Caco-2 (cell line): Measurements from ENCODE around the gene JADE3. TPM values are rescaled to one million over a fixed set of nuclear protein-coding genes. Genes with fewer than 3 reads are reported as not detected.

Experiments used
- BruUV-seq: library from RNA; stranded (reverse); fragments of 400-500 nt; replicated peaks from 2 replicates; lab custom pipeline; 2021; lab: Mats Ljungman, UMichigan
- CTCF ChIA-PET: fragments of 300-600 bp; sonication (Branson Sonifier 250); formaldehyde crosslinking; loops from one replicate; lab custom pipeline; 2022; ENCODE audit warnings: antibody characterized with exemption; lab: Charles Lee
- POLR2A ChIA-PET: fragments of 300-600 bp; sonication (Branson Sonifier 250); formaldehyde crosslinking; loops from one replicate; lab custom pipeline; 2022; ENCODE audit warnings: antibody characterized with exemption; lab: Charles Lee
- DNase-seq, 2 experiments: peaks; one replicate each; pipeline versions ENCODE4 v3.0.0 to v3.0.0-alpha.2; 2020 to 2022
- H3K27me3 ChIP-seq: replicated peaks from 2 replicates; pipeline ENCODE4 v1.6.0; 2011; ENCODE audit warnings: low read length; ENCODE audit not compliant: control insufficient read depth, insufficient read depth
- H3K36me3 ChIP-seq: 2 replicates; pipeline ENCODE4 v1.5.1; 2011; ENCODE audit warnings: low read length; ENCODE audit not compliant: control insufficient read depth, insufficient read depth
- H3K4me1 ChIP-seq: fragments of 250-450 bp; sonication (Bioruptor Pico); 2 replicates; pipeline ENCODE4 v1.5.1; 2020; ENCODE audit warnings: mild to moderate bottlenecking
- H3K4me3 ChIP-seq: 2 replicates; pipeline ENCODE4 v1.5.1; 2011; ENCODE audit warnings: low read depth, mild to moderate bottlenecking, control low read depth, low read length
- H3K9me3 ChIP-seq: fragments of 250-450 bp; sonication (Bioruptor Pico); 2 replicates; pipeline ENCODE4 v1.5.1; 2020; ENCODE audit warnings: mild to moderate bottlenecking, moderate library complexity
- H3K27ac Mint-ChIP-seq: one replicate; pipeline ENCODE4 v1.8.0; 2022; ENCODE audit warnings: mixed read lengths; ENCODE audit not compliant: unreplicated experiment
- H3K27me3 Mint-ChIP-seq: one replicate; pipeline ENCODE4 v1.8.0; 2022; ENCODE audit warnings: mixed read lengths; ENCODE audit not compliant: insufficient read depth, unreplicated experiment
- H3K36me3 Mint-ChIP-seq: one replicate; pipeline ENCODE4 v1.8.0; 2022; ENCODE audit warnings: mild to moderate bottlenecking, mixed read lengths; ENCODE audit not compliant: insufficient read depth, unreplicated experiment
- H3K4me1 Mint-ChIP-seq: one replicate; pipeline ENCODE4 v1.8.0; 2022; ENCODE audit warnings: low read depth, mixed read lengths; ENCODE audit not compliant: unreplicated experiment
- H3K4me3 Mint-ChIP-seq: one replicate; pipeline ENCODE4 v1.8.0; 2022; ENCODE audit warnings: mild to moderate bottlenecking, moderate library complexity, mixed read lengths; ENCODE audit not compliant: unreplicated experiment
- H3K9me3 Mint-ChIP-seq: one replicate; pipeline ENCODE4 v1.8.0; 2022; ENCODE audit warnings: mixed read lengths; ENCODE audit not compliant: unreplicated experiment
- CTCF ChIP-seq, 2 experiments: fragments of 200-600 bp in 1 of 2; IDR thresholded peaks; 1 replicate in 1 of 2; 2 replicates in 1 of 2; pipeline versions ENCODE4 v1.5.1 to v1.8.0; 2011 to 2022; ENCODE audit warnings: antibody characterized with exemption in 1 of 2, control low read depth in 1 of 2, inconsistent platforms in 1 of 2, low read depth in 1 of 2, low read length in 1 of 2, mild to moderate bottlenecking in 1 of 2, moderate library complexity in 1 of 2; ENCODE audit not compliant: insufficient read depth in 1 of 2, severe bottlenecking in 1 of 2, unreplicated experiment in 1 of 2
- intact Hi-C: fragments of 100-400 bp; cut with micrococcal nuclease; formaldehyde crosslinking; loops from one replicate; pipeline ENCODE4 v1.10.0; 2022; ENCODE audit not compliant: unreplicated experiment
- total RNA-seq: library from RNA; stranded (reverse); gene quantifications from 2 replicates; pipeline ENCODE4 v1.2.3, GENCODE V29; 2022

The JADE3 gene
- total RNA-seq, 1 experiment from 2014 or later: 22.7 TPM

- no peaks in the 10 kb centered on the region for H3K9me3 Mint-ChIP-seq
- H3K4me1 ChIP-seq: no peaks in the 10 kb centered on the region
- no peak for DNase-seq
- H3K36me3 Mint-ChIP-seq: peaks cover 5% of the 10 kb centered on the region
- no TSS peak for BruUV-seq
- H3K36me3 ChIP-seq: no peaks in the 10 kb centered on the region
- H3K4me3 ChIP-seq: no peak overlapping the region
- no peaks in the 10 kb centered on the region for H3K9me3 ChIP-seq
- H3K27me3 Mint-ChIP-seq: no peaks in the 10 kb centered on the region
- intact Hi-C loops: no loop called here
- no peak overlapping the region for H3K27ac Mint-ChIP-seq
- no peak for TF ChIP-seq CTCF (IDR thresholded peaks at IDR 0.05; ENCODE audit: insufficient read depth in 1 of 2, low read depth in 1 of 2, low read length in 1 of 2, severe bottlenecking in 1 of 2, unreplicated experiment in 1 of 2)
- CTCF ChIA-PET: no interaction called here
- H3K4me3 Mint-ChIP-seq: no peak overlapping the region
- H3K4me1 Mint-ChIP-seq: no peaks in the 10 kb centered on the region
- H3K27me3 ChIP-seq: no peaks in the 10 kb centered on the region
- POLR2A ChIA-PET: no interaction called here
Measured at GRCh38 chrX:46941341-46941740, 29.1 kb downstream of the JADE3 start.

GRCh38 chrX:46953137-46953527 is 40.9 kb downstream of the JADE3 start:
- peaks cover 35% of the 10 kb centered on the region for H3K4me1 ChIP-seq
- intact Hi-C loops: loop anchor here (1.0 to 2.0 kb wide), 2 partner anchors 25 to 40 kb away; partner anchors contain the start of gene JADE3
- no peak overlapping the region for H3K4me3 ChIP-seq
- Mint-ChIP-seq H3K36me3 (peaks cover 6% of the 10 kb centered on the region), H3K4me1 (no peaks in the 10 kb centered on the region), H3K9me3 (no peaks in the 10 kb centered on the region), H3K27ac (peak overlapping the region; percentile 83), H3K4me3 (peak overlapping the region; percentile 43), H3K27me3 (no peaks in the 10 kb centered on the region)
- H3K27me3 ChIP-seq: no peaks in the 10 kb centered on the region
- CTCF ChIA-PET: no interaction called here
- POLR2A ChIA-PET: no interaction called here
- TF ChIP-seq CTCF (IDR thresholded peaks at IDR 0.05; ENCODE audit: insufficient read depth in 1 of 2, low read depth in 1 of 2, low read length in 1 of 2, severe bottlenecking in 1 of 2, unreplicated experiment in 1 of 2): no peak
- no TSS peak for BruUV-seq
- H3K36me3 ChIP-seq: no peaks in the 10 kb centered on the region
- H3K9me3 ChIP-seq: no peaks in the 10 kb centered on the region
- DNase-seq: no peak

DNA sequence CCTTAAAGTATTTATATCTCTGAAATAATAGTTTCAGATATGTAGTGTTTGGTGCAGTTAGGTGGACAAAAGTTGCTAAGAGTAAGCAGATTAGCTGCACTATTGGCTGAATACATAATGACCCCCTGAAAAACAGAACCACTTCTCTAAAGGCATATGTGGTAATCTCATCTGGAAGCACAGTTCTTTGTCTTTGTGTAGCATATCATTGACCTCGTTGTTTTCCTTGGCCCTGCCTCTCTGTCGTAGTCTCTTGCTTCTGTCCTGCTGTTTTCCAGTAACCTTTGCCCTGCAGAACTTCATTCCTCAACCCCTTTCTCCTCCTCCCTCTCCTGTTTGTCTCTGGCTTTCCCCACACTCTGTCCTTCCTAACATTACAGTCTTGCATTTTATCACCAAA is 41.4 kb downstream of the JADE3 start:
- no peaks in the 10 kb centered on the region for H3K4me1 Mint-ChIP-seq
- no TSS peak for BruUV-seq
- peak; percentile 65 to 68 for DNase-seq
- intact Hi-C loops: loop anchor here (1.0 to 2.0 kb wide), 2 partner anchors 25 to 41 kb away; partner anchors contain the start of gene JADE3
- peak overlapping the region; percentile 83 for H3K27ac Mint-ChIP-seq
- H3K4me3 Mint-ChIP-seq: peak overlapping the region; percentile 43
- Histone ChIP-seq H3K36me3 (no peaks in the 10 kb centered on the region), H3K27me3 (no peaks in the 10 kb centered on the region), H3K4me1 (peaks cover 31% of the 10 kb centered on the region), H3K4me3 (no peak overlapping the region), H3K9me3 (no peaks in the 10 kb centered on the region)
- ChIA-PET CTCF (no interaction called here), POLR2A (no interaction called here)
- no peaks in the 10 kb centered on the region for H3K9me3 Mint-ChIP-seq
- peaks cover 6% of the 10 kb centered on the region for H3K36me3 Mint-ChIP-seq
- no peak for TF ChIP-seq CTCF (IDR thresholded peaks at IDR 0.05; ENCODE audit: insufficient read depth in 1 of 2, low read depth in 1 of 2, low read length in 1 of 2, severe bottlenecking in 1 of 2, unreplicated experiment in 1 of 2)
- H3K27me3 Mint-ChIP-seq: no peaks in the 10 kb centered on the region
